NCI-H1436 treated with DMSO at 0.1 percent for 48 hours (cell line): ENCODE results near the gene CYSLTR2.
A peak's percentile ranks its signal among the peaks of the same experiment; 100 is the strongest.
"Not testable (repeated sequence)": the region's sequence is repeated elsewhere in the genome, so short reads cannot be mapped to it uniquely, and the experiment has no call there.

Source experiments
- DNase-seq: peaks from one replicate; lab custom pipeline; 2025; lab: John Stamatoyannopoulos, UW

Gene CYSLTR2

DNA sequence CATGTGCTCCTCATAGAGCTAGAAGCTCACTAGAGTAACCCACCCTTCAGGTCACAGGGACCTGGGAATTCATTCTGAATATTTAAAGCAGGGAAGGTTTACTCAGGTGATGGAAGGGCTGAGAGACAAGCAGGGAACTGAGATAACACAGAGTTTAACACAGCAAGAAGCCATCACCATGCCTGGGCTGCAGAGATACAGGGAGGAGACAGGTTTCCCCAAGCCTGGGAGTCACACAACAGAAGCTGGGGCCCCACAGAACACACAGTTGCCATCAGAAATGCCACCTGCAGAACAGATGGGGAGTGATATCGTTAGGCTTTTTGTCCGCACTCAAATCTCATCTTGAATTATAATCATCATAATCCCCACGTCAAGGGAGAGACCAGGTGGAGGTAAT lies 7.9 kb upstream of the CYSLTR2 start:
- DNase-seq: no peak

DNA sequence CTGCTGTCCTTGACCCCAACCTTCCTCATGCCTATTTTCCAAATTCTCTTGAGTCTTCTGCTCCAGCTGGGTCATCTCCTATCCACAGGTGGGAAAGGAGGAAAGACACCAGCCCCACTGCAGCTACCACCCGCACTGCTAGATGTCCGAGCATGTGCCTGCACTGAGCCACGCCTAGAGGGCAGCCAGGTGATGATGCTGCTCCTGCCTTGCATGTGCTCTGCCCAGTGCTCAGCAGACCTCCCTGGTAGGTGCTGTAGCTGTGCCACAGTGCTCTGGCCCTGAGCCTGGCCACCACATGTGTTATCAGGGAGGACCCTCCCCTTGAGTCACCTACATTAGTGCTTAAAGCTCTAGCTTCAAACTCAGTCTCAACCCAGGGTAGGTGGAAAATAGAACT lies 6.9 kb upstream of the CYSLTR2 start:
- DNase-seq: no peak

DNA sequence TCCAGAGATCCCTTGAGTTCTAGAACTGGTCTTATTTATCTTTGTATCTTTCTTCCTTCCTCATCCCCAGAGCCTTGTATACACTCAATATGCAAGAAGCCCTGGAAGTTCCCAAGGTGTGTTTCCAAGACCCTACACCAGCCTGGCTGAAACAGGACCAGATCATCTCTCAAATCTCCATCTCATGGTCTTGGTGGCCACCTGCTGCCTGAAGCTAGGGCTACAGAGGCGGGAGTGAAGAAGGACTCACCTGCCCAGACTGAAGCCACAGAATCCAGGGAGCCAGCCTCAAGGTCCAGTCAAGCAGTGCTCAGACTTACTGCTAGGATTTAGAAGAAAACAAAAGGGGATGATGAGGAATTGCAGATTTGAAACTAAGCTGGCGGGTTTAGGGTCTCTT lies 6.1 kb upstream of the CYSLTR2 start:
- DNase-seq: no peak

DNA sequence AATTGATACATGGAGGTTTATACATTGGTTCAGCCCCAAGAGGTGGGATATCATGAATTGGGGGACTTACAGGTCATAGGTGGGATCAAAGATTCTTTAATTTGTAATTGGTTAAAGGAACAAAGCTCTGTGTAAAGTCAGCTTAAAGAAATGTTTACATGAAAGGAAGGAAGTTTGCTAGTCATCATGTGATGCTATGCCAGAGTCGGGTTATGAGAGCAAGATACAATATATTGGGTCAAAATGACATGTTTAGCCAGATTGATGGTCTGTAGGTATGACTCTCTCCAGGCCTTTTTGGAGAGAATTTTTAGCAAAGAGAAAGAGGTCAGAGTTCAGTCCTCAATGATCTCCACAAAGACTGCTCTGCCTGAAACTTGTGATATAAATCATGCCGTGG lies 5.3 kb upstream of the CYSLTR2 start:
- no peak for DNase-seq

DNA sequence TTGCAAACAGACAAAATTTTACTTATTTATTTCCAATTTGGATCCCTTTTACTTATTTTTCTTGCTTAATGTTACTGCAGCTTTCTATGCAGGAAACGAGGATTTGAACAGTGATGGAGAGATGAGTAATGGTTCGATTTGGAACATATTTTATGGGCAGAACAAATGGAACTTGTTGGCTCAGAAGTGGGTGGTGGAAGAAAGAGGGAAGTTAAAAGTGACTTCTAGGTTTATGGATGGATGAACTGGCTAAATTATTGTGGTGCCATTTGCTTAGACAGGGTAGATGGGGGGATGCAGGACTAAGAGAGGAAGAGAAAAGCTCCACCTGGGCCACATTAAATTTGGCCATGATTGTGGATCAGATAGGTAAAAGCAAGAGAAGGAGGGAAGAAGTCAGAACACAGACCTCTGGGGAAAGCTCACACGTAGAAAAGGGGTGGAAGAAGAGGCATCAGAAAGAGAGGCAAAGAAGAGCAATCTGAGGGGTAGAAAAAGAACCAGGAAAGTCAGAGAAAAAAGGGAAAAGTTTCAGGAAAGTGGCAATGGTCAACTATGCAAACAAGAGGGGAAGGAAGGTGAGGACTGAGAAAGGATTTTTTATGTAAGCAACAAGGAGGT lies 768 bp upstream of the CYSLTR2 start:
- no peak for DNase-seq

DNA sequence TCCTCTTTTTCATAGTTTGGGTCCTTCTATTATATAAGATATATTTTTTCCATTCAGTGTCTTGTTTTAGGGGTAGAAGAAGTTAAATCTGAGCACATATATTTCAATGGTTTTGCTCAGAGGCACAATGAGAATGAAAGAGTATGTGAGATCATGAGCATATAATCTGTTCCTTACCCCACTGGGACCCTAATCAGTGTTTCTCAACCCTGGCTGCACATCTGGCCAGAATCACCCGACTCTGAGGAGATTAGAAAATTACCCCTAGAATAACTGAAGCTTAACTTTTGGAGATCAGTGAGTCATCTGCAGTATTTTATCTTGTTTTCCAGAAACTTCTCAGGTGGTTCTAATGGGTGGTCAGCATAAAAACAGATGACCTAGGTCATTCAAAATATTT lies 782 bp downstream of the CYSLTR2 start:
- DNase-seq: no peak

DNA sequence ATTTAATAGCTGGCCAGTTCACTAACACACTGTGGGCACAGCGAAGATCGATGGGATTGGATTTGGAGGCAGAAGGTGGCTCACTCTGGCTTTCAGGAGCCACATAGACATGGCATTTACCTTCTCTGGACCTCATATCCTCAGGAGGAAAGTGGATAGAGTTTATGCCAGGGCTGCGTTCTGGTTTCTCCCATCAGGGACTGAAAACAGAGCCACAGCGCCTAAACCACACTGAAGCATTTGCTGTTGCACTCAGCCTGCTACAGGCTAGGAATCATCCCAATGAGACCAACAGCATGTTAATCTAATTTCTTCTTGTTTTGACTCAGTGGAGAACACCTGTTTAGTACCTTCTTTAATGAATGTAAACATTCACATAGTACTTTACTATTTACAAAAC lies 1.6 kb downstream of the CYSLTR2 start:
- no peak for DNase-seq

DNA sequence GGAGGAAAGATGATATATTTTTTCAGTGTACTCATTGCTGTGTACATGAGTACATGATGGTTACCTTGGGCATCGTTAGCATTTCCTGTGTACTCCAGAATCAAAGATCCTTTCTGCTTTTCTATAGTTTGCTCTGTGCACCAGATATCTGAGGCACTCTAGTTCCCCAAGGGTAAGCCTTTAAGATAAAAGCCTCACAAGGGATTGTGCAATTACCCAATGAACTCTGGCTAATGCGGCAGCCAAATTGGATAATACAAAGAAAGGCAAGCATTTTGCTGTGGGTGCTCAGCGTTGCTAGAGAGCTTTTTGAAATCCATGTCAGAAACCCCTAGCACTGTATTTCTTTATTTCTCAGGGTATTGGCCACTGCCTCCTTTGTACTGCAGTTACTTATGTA lies 2.9 kb downstream of the CYSLTR2 start:
- DNase-seq: peak; percentile 71

DNA sequence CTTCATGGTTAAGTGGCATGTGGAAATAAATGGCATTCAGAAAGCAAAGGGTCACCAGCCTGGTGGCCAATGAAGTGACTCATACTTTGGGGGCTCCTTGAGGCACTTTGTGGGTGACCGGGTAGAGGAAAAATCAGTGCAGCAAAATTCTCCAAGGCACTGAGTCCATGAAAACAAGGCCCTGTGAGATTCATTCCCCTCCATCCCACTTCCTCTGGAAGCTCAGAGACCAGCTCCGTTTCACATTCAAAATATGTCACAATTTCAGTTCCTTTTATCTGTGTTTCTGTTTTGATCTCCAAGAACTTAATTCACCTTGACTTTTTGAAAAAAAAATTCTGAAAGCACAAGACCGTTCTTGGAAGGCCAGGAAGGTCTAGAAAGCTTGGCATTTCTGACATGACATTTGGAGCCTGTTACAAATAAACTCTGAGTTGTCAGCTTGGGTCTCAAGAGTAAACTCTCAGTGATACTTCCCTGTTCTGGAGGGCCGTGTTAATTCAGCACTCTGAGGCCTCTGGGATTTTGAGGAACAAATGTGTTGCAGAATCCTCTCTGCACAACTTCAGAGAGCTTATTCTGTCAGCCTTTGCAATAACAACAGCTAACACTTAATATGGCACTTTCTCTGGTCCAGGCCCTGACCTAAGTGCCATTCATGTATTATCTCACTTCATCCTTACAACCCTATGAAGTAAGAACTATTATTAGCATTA lies 6.8 kb downstream of the CYSLTR2 start:
- DNase-seq: no peak

DNA sequence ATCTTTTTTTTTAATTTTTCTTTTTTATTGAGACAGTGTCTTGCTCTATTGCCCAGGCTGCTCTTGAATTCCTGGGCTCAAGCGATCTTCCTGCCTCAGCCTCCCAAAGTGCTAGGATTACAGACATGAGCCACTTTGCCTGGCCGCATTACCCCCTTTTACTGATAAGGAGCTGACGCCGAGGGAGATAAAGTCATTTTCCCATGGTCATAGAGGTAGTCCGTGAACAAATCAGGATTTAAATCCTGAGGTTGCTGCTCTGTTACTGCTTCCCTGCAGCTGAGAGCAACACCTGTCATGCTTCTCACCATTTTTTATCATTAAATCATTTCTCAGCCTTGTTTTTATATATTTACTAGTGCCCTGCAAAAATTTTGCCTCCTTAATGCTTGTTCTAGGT lies 7.4 kb downstream of the CYSLTR2 start:
- no peak for DNase-seq

DNA sequence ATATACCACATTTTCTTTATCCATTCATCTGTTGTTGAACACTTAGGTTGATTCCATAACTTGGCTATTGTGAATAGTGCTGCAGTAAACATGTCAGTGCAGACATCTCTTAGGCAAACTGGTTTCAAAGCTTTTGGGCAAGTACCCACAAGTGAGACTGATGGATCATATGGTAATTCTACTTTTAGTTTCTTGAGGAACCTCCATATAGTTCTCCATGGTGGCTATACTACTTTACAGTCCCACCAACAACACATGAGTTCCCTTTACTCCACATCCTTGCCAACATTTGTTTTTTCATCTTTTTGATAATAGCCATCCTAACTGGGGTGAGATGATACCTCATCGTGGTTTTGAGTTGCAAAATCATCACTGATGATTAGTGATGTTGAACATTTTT lies 8.5 kb downstream of the CYSLTR2 start:
- no peak for DNase-seq

DNA sequence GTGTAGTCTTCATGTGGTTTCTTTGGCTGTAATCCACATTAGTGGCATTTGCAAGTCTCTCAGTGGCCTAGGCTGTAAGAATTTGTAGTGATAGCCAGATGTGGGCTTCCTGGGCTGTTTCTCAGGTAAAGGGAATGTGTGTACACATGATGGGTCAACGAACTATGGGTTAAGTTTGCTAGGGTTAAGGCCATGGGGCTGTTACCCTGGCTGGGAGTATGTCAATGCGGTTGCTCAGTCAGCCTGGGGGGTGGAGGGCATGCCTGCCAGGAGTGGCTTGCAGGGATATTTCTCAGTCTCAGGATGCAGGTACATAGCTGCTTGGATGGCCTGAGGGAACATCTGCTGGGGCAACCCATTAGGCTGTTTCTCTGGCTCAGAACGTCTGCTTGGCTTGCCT lies 13.4 kb downstream of the CYSLTR2 start:
- no peak for DNase-seq

DNA sequence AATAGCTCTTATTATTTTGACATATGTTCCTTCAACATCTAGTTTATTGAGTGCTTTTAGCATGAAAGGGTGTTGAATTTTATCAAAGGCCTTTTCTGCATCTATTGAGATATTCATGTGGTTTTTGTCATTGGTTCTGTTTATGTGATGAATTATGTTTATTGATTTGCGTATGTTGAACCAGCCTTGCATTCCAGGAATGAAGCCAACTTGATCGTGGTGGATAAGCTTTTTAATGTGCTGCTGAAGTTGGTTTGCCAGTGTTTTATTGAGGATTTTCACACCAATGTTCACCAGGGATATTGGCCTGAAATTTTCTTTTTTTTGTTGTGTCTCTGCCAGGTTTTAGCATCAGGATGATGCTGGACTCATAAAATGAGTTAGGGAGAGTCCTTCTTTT lies 17.7 kb downstream of the CYSLTR2 start:
- not testable (repeated sequence) for DNase-seq

DNA sequence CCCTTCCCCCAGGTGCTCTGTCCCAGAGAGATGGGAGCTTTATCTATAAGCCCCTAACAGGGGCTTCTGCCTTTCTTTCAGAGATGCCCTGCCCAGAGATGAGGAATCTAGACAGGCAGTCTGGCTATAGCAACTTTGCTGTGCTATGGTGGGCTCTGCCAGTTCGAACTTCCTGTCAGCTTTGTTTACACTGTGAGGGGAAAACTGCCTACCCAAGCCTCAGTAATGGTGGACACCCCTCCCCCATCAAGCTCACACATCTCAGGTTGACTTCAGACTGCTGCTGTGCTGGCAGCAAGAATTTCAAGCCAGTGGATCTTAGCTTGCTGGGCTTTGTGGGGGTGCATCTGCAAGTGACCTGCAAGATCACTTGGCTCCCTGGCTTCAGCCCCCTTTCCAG lies 21.5 kb downstream of the CYSLTR2 start:
- no peak for DNase-seq

DNA sequence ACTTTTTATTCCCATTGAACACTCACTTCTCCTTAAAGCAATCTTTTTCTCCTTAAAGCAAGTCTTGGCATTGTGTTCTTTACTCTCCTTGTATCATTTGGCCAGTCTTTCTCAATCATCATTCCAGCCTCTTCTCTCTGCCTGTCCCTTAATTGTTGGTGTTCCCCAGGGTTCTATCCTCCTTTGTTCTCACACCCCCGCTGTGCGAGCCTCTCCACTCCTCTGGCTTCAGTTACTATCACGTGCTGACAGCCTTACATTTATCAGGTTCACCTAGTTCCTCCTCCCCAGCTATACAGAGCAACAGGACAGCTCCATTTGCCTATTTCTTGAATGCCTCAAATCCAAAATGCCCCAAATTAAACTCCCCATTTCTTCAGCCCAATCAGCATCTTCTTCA lies 24.6 kb downstream of the CYSLTR2 start:
- DNase-seq: no peak

DNA sequence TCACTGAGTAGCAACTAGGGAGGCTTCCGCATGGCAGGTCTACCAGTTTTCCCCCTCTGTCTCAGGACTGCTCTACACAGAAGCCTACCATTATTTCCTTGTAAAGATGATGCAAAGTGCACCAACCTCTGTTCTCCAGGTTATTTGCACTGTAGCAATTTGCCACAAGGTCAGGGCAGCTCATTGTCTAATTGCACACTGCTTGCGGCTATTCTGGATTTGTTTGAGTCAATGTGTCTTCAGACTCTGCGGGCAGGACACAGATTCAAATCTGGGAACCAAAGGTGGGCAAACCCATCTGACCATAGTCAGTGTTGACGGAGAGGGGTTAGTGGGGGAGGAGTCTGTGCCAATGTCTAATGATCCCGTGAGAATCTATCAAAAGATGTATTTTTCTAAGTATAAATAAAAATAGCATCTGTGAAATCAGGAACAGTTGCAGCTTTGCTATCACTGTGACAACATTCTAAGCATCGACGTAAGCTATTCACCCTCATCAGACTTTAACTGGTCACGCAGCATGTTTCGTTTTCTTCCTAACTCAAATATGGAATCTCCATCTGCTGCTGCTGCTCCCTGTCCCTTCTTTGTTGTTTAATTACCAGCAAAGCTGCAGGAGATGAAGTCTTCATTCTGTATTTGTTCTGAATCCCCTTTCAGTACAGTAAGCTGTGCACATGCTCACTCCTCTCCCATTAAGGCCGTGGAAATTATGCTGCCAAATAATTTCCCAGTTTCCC lies 26.4 kb downstream of the CYSLTR2 start:
- DNase-seq: no peak

DNA sequence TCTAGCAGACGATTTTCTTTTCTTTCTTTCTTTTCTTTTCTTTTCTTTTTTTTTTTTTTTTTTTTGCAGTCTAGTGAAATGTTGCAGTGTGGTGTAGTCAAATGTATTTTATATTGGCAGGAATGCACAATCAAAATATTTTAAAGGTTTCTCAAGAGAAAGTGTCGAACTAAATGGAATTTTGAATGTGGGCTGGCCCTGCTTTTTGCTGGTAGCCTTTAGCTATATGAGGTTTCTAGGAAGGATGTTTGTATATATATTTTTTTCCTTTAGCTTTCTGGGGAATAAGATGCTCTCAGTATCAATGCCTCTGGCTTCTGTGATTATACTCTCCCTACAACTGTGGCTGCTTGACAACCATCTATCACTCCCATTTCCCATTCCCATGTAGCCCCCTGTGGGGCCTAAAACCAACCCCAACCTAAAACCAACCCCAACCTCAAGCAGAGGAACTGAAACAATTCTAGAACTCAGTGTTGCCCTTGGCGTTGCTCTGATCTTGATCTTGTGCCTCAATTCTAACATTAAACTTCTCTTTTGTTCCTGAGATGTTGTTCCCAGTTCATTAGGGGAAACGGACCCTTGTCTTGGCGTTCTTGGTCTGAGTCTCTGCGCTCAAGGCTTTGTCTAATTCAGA lies 27.1 kb downstream of the CYSLTR2 start:
- DNase-seq: no peak

DNA sequence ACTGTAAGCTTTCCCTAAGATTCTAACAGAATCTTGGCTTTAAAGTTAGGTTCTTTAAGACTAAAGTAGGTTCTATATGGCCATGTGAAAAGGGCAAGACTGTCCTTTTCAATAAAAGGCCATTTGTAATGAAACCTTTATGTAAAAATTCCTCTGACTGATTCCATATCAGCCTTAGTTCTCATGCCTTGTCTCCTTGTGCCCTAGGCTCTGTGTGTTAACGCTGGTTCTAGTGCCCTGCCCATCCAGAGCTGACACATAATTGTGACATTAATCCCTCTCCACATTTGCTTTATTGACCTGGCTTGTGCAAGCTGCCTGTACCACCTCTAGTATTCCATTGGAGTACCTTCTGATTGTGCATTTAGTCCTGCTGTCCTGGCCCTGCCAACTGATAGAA lies 28.2 kb downstream of the CYSLTR2 start:
- DNase-seq: no peak

DNA sequence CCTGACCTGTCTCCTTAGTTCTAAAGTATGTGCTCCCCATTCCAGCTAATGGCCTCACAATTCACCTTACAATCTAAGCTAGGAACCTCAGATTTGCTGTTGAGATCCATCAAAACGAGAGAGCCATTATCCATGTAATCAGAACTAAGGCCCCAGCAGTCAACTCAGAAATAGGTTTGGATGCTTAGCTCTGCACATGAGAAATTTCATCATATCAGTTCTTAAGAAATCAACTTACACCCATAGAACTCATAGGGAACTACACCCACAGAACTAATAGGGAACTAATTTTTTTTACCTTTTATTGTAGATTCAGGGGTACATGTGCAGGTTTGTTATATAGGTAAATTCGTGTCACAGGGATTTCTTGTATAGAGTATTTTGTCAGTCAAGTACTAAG lies 28.7 kb downstream of the CYSLTR2 start:
- DNase-seq: no peak

DNA sequence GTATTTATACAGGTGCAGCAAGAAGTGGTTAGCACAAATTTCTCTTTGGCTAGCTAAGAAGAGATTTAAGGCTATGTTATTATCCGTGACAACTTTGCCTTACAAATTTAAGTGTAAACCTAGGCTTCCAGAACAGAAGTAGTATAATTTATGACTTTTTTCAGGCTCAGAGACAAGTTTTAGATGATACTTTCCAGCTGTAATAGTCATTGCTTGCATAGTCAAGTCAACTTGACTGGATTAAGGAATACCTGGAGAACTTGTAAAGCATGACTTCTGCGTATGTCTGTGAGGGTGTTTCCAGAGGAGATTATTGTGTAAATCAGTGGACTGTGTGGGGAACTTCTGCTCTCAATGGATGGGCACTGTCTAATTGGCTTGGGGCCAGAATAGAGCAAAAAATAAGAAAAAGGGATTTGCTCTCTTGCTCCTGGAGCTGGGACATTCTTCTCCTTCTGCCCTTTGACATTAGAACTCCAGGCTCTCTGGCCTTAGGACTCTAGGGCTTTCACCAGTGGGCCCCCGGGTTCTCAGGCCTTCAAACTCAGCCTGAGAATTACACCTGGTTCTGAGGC lies 33.0 kb downstream of the CYSLTR2 start:
- no peak for DNase-seq

DNA sequence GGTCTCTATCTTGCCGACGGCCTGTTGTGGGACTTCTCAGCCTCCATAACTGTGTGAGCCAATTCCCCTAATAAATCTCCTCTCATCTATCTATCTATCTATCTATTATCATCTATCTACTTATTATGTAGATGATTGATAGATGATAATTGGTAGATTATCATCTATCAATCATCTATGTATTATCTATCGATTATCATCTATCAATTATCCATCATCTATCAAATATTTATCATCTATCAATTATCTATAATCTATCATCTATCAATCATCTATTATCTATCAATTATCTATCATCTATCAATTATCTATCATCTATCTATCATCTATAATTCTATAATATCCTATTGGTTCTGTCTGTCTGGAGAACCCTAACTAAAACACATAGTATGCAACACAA lies 33.5 kb downstream of the CYSLTR2 start:
- DNase-seq: no peak

DNA sequence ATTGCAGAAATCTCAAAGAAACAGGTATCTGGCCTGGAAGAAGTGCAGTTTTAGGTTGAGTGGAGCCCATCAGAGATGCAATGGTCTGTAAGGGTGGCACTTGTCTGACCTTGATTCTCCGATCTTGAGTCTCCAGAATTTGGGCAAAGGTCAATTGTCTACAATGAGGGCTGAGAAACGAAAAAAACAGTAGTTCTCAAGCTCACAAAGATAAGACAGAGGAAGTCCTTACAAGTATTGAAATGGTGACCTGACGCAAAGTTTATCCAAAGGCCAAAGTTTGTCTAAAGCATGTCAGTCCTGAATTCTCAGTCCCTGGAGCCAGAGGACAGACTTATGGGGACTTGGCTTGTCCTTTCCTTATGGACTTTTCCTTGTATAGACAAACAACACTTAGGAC lies 40.3 kb downstream of the CYSLTR2 start:
- DNase-seq: no peak

DNA sequence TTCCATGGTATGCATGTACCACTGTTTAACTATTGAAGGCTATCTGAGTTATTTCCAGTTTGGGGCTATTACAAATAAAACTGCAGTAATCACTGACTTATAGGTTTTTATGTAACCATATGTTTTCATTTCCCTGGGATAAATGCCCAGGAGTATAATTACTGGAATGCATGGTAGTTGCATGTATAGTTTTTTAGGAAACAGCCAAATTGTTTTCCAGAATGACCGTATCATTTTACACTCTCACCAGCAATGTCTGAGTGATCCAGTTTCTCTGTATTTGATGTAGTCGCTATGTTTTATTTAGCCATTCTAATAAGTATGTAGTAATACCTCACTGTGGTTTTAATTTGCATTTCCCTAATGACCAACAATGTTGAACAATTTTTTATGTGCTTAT lies 42.0 kb downstream of the CYSLTR2 start:
- DNase-seq: no peak
